Thoracic aorta (tissue), 2 donors: ENCODE results near the gene SLC23A2. TPM values are rescaled to one million over a fixed set of nuclear protein-coding genes. Genes with fewer than 3 reads are reported as not detected.
A peak's percentile ranks its signal among the peaks of the same experiment; 100 is the strongest.

ENCODE experiments used
- ATAC-seq: fragments of 150-250 bp; one replicate; pipeline ENCODE4 v1.8.0; 2017; ENCODE audit warnings: low read depth; ENCODE audit not compliant: insufficient number of reproducible peaks, low FRiP score
- DNase-seq: peaks from one replicate; pipeline ENCODE4 v3.0.0-alpha.2; 2020; ENCODE audit warnings: low spot score
- H3K27ac ChIP-seq, 2 donors: fragments of 200-600 bp; sonication (generic); 1 replicate in 1 of 2; 2 replicates in 1 of 2; pipeline ENCODE4 v1.5.1; 2016; ENCODE audit warnings: mild to moderate bottlenecking in 2 of 2, moderate library complexity in 2 of 2
- H3K27me3 ChIP-seq: fragments of 200-600 bp; sonication (generic); replicated peaks from 2 replicates; pipeline ENCODE4 v1.6.0; 2016; ENCODE audit warnings: mild to moderate bottlenecking; ENCODE audit not compliant: insufficient read depth
- H3K36me3 ChIP-seq: fragments of 200-600 bp; sonication (generic); one replicate; pipeline ENCODE4 v1.5.1; 2016
- H3K4me1 ChIP-seq, 2 donors: fragments of 200-600 bp; sonication (generic); 1 replicate in 1 of 2; 2 replicates in 1 of 2; pipeline versions ENCODE4 v1.5.1 to v1.6.0; 2016; ENCODE audit warnings: low read depth in 2 of 2, mild to moderate bottlenecking in 1 of 2; ENCODE audit not compliant: control insufficient read depth in 1 of 2
- H3K4me3 ChIP-seq: fragments of 200-600 bp; sonication (generic); 2 replicates; pipeline ENCODE4 v1.5.1; 2016; ENCODE audit warnings: mild to moderate bottlenecking
- H3K9me3 ChIP-seq: fragments of 200-600 bp; sonication (generic); 2 replicates; pipeline ENCODE4 v1.5.1; 2016
- total RNA-seq, 2 donors: library from RNA; depleted of rRNA; stranded (reverse); fragments of >200 nt; gene quantifications; one replicate each; pipeline versions ENCODE4 v1.1.0 to v1.2.3, GENCODE V29; 2016
- TF ChIP-seq, protein P1 (sequence below): fragments of 200-600 bp; sonication (generic); IDR thresholded peaks from one replicate; pipeline ENCODE4 v1.5.1; 2019; ENCODE audit warnings: antibody characterized with exemption

SLC23A2 gene
- total RNA-seq, 2 donors from 2014 or later: 32.1 to 51.9 TPM

DNA sequence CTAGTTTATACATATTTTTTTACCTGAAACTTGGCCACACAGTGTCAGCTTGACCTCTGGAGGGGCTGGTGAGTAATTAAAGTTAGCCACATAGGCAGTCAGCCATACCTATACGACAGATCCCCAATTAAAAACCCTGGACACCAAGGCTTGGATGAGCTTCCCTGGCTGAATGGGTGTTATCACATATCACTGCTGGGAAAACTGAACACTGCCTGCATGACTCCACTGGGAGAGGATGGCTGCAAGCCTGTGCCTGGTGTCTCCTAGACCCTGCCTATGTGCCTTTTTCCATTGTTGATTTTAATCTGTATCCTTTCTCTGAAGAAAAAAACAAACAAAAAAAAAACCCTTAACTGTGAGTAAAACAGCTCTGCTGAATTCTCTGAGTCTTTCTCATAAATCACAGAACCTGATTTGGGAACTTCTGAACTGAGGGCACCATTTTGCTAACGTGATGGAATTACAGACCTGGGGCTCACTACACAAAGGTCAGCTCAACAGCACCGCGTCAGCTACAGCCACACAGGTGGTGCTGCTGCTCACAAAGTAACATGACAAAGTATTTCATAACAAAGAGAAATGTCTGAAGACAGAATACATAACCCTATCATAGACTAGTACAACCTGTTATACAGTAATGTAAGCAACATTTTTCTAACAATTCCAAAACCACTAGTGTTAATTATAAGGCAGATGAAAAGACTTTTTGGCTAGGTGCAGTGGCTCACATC, 97.0 kb downstream of the SLC23A2 start:
- Histone ChIP-seq H3K27me3 (no peaks in the 10 kb centered on the region), H3K4me1 (no peaks in the 10 kb centered on the region), H3K4me3 (no peak overlapping the region), H3K27ac (no peak overlapping the region), H3K9me3 (no peaks in the 10 kb centered on the region), H3K36me3 (no peaks in the 10 kb centered on the region)
- ATAC-seq (peak; percentile 20), DNase-seq (no peak)
- TF ChIP-seq, protein P1, sequence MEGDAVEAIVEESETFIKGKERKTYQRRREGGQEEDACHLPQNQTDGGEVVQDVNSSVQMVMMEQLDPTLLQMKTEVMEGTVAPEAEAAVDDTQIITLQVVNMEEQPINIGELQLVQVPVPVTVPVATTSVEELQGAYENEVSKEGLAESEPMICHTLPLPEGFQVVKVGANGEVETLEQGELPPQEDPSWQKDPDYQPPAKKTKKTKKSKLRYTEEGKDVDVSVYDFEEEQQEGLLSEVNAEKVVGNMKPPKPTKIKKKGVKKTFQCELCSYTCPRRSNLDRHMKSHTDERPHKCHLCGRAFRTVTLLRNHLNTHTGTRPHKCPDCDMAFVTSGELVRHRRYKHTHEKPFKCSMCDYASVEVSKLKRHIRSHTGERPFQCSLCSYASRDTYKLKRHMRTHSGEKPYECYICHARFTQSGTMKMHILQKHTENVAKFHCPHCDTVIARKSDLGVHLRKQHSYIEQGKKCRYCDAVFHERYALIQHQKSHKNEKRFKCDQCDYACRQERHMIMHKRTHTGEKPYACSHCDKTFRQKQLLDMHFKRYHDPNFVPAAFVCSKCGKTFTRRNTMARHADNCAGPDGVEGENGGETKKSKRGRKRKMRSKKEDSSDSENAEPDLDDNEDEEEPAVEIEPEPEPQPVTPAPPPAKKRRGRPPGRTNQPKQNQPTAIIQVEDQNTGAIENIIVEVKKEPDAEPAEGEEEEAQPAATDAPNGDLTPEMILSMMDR: no peak

DNA sequence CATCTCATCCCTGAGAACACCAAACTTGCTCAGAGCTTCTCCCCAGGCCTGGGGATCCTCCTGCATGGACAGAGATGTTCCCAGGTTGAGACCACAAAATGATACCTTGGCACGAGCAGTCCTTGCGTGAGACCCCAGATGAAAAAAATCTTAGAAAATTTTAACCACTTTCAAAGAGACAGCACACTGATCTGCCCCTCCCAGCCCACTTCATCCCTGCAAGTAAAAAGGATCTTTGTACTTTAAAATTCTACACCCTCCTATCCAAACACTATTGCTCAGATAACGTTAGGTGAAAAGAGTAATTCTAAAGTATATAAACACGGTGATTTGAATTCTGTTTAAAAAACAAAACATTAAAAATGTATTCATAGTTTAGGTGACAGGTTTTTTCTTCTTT, 98.5 kb downstream of the SLC23A2 start:
- no peaks in the 10 kb centered on the region for H3K36me3 ChIP-seq
- no peak for DNase-seq
- no peaks in the 10 kb centered on the region for H3K9me3 ChIP-seq
- no peak for ATAC-seq
- H3K4me3 ChIP-seq: no peak overlapping the region
- TF ChIP-seq, protein P1: no peak
- no peak overlapping the region for H3K27ac ChIP-seq
- peaks cover 0 to 14% of the 10 kb centered on the region in 2 donors for H3K4me1 ChIP-seq
- no peaks in the 10 kb centered on the region for H3K27me3 ChIP-seq

DNA sequence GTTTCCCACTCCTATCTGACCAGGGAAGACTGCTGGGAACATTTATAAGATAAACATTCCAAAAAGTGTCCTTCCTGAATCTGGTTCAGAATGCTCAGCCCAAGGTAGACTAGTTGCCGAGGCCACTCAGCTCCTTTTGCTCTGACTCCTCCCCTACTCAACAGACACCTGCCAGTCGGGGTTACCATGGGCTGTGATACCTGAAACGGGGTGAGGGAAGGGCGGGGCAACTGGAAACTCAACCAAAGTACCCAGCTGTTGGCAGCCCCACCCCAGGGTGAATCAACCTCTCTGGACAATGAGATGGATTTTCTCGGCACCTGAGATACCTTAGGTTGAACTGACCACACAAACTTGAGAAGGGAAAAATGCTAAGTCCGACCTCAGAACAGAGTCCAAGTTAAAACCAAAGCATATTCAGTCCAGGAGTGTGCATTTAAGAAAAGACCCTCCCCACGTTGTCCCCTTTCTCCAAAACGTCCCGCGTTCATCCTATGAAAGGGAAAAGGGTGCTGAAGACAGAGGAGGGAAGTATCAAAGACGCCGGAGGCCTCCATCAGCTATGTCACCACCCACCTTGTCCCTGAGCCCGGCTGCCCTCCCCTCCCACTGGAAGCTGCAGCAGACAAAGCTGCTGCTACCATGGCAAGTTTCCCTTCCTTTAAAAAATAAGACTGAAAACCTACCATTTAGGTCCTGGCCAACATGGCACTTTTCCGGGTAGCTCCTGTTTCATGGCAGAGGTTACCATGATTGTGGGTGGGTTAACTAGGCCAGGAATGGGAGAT, 100.1 kb downstream of the SLC23A2 start:
- TF ChIP-seq, protein P1: no peak
- Histone ChIP-seq H3K4me3 (no peak overlapping the region), H3K27ac (no peak overlapping the region)

DNA sequence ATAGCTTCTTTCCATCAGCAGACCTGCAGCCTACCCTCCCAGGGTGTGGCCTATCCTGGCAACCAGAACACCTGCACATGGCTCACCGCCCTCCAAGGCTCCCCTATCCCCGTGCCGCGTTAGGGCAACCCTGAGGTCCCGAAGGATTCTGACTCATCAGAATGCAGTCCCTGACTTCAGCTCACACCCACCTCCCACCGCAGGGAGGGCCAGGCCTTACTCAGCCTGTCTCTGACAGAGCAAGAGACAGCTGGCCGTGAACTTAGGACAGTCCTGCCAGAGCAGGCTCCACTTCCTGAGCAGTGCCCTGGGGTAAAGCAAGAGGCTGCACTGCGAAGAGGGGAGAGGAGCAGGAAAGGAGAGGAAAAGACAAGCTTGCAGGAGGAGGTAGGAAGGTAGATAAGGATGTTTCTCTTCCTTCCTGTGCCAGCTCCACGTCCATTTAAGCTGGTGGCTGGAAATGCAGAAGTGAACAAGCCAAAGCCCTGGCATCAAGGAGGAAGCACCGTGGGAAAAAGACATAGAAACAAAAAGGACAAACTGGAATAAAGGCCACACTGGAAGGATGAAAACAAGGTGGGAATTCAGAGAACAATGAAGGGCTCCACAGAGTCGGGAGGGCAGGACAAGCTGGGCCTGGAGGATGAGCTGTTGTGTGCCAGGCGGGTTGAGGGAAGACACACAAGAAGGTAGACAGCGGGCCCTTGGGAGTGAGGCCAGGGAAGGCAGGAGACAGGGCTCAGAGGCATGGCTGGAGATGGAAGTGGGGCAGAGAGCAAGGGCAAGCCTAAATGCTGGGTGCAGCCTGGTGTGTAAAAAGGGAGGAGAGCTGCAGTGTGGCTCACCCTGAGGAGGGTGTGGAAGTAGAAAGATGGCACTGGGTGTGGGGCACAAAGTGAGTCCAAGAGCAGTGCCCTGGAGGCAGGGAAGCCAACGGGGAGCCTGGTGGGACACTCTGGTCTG, 102.7 kb downstream of the SLC23A2 start:
- H3K4me3 ChIP-seq: no peak overlapping the region
- H3K4me1 ChIP-seq: peaks cover 0 to 14% of the 10 kb centered on the region in 2 donors
- TF ChIP-seq, protein P1: no peak
- H3K27ac ChIP-seq: no peak overlapping the region
- no peaks in the 10 kb centered on the region for H3K36me3 ChIP-seq
- H3K9me3 ChIP-seq: no peaks in the 10 kb centered on the region
- no peaks in the 10 kb centered on the region for H3K27me3 ChIP-seq
- peak; percentile 25 for DNase-seq
- ATAC-seq: no peak

More for the DNA sequence above, 100.1 kb downstream of the SLC23A2 start:
- Histone ChIP-seq H3K36me3 (no peaks in the 10 kb centered on the region), H3K9me3 (no peaks in the 10 kb centered on the region), H3K27me3 (no peaks in the 10 kb centered on the region), H3K4me1 (peaks cover 0 to 14% of the 10 kb centered on the region in 2 donors)
- ATAC-seq (no peak), DNase-seq (no peak)
